Calu3 (cell line): ENCODE measurements around the gene ZWILCH. TPM values are rescaled to one million over a fixed set of nuclear protein-coding genes. Genes with fewer than 3 reads are reported as not detected.

ENCODE experiments used
- BruUV-seq: library from RNA; stranded (reverse); fragments of 400-500 nt; replicated peaks from 2 replicates; lab custom pipeline; 2021; lab: Mats Ljungman, UMichigan
- CTCF ChIA-PET: fragments of 300-600 bp; sonication (Branson Sonifier 250); formaldehyde crosslinking; loops from one replicate; lab custom pipeline; 2022; ENCODE audit warnings: antibody characterized with exemption; lab: Charles Lee
- DNase-seq: peaks from one replicate; pipeline ENCODE4 v3.0.0; 2022
- H3K27ac Mint-ChIP-seq: one replicate; pipeline ENCODE4 v1.8.0; 2022; ENCODE audit warnings: mixed read lengths; ENCODE audit not compliant: unreplicated experiment
- H3K27me3 Mint-ChIP-seq: one replicate; pipeline ENCODE4 v1.8.0; 2022; ENCODE audit warnings: mixed read lengths; ENCODE audit not compliant: unreplicated experiment
- H3K36me3 Mint-ChIP-seq: one replicate; pipeline ENCODE4 v1.8.0; 2022; ENCODE audit warnings: mild to moderate bottlenecking, moderate library complexity, mixed read lengths; ENCODE audit not compliant: insufficient read depth, unreplicated experiment
- H3K4me1 Mint-ChIP-seq: one replicate; pipeline ENCODE4 v1.8.0; 2022; ENCODE audit warnings: mild to moderate bottlenecking, low read depth, mixed read lengths; ENCODE audit not compliant: unreplicated experiment
- H3K4me3 Mint-ChIP-seq: one replicate; pipeline ENCODE4 v1.8.0; 2022; ENCODE audit warnings: mild to moderate bottlenecking, low read depth, moderate library complexity, mixed read lengths; ENCODE audit not compliant: unreplicated experiment
- H3K9me3 Mint-ChIP-seq: one replicate; pipeline ENCODE4 v1.8.0; 2022; ENCODE audit warnings: low read depth, mixed read lengths; ENCODE audit not compliant: unreplicated experiment
- CTCF ChIP-seq: fragments of 200-600 bp; IDR thresholded peaks from one replicate; pipeline ENCODE4 v1.8.0; 2022; ENCODE audit warnings: antibody characterized with exemption; ENCODE audit not compliant: unreplicated experiment
- intact Hi-C: fragments of 100-400 bp; cut with micrococcal nuclease; formaldehyde crosslinking; loops from one replicate; pipeline ENCODE4 v1.10.0; 2022; ENCODE audit not compliant: unreplicated experiment
- total RNA-seq: library from RNA; stranded (reverse); gene quantifications from 2 replicates; pipeline ENCODE4 v1.2.3, GENCODE V29; 2022

The ZWILCH gene
- total RNA-seq, 1 experiment from 2014 or later, result 34.5 TPM

GRCh38 chr15:66483131-66483566, 22.0 kb upstream of the ZWILCH start:
- no peaks in the 10 kb centered on the region for H3K27me3 Mint-ChIP-seq
- CTCF ChIA-PET, result interaction anchor here (1.0 kb wide), 1 partner anchor 97 kb away, joined by 6 read pairs; no protein-coding TSS in a partner anchor
- no peaks in the 10 kb centered on the region for H3K9me3 Mint-ChIP-seq
- peaks cover 43% of the 10 kb centered on the region for H3K4me1 Mint-ChIP-seq
- peak; percentile 90 for DNase-seq
- H3K4me3 Mint-ChIP-seq, result no peak overlapping the region
- intact Hi-C loops, result loop anchor here (5.0 kb wide), 1 partner anchor 96 kb away; the partner anchor contains the start of gene MAP2K1
- TF ChIP-seq CTCF, result no peak
- peaks cover 37% of the 10 kb centered on the region for H3K36me3 Mint-ChIP-seq
- peak overlapping the region; percentile 16 for H3K27ac Mint-ChIP-seq
- BruUV-seq, result no TSS peak

- CTCF ChIA-PET, result no interaction called here
- no peak for TF ChIP-seq CTCF
- H3K4me1 Mint-ChIP-seq, result peaks cover 36% of the 10 kb centered on the region
- H3K36me3 Mint-ChIP-seq, result peaks cover 39% of the 10 kb centered on the region
- DNase-seq, result no peak
- no peak overlapping the region for H3K4me3 Mint-ChIP-seq
- no peak overlapping the region for H3K27ac Mint-ChIP-seq
- no peaks in the 10 kb centered on the region for H3K9me3 Mint-ChIP-seq
- no peaks in the 10 kb centered on the region for H3K27me3 Mint-ChIP-seq
- BruUV-seq, result no TSS peak
- intact Hi-C loops, result loop anchor here (5.0 kb wide), 1 partner anchor 97 kb away; the partner anchor contains the start of gene MAP2K1
Measured at GRCh38 chr15:66484539-66485112, 20.5 kb upstream of the ZWILCH start.

- intact Hi-C loops, result no loop called here
- no peak for TF ChIP-seq CTCF
- CTCF ChIA-PET, result no interaction called here
- no peak overlapping the region for H3K27ac Mint-ChIP-seq
- DNase-seq, result no peak
- H3K4me3 Mint-ChIP-seq, result no peak overlapping the region
- peaks cover 37% of the 10 kb centered on the region for H3K36me3 Mint-ChIP-seq
- no peaks in the 10 kb centered on the region for H3K27me3 Mint-ChIP-seq
- no peaks in the 10 kb centered on the region for H3K9me3 Mint-ChIP-seq
- H3K4me1 Mint-ChIP-seq, result peaks cover 18% of the 10 kb centered on the region
- no TSS peak for BruUV-seq
Measured at GRCh38 chr15:66486887-66487286, 18.2 kb upstream of the ZWILCH start.

GRCh38 chr15:66488525-66488924, 16.6 kb upstream of the ZWILCH start:
- intact Hi-C loops, result no loop called here
- CTCF ChIA-PET, result no interaction called here
- Mint-ChIP-seq H3K36me3 (peaks cover 37% of the 10 kb centered on the region), H3K4me3 (no peak overlapping the region), H3K27ac (no peak overlapping the region), H3K9me3 (no peaks in the 10 kb centered on the region), H3K27me3 (no peaks in the 10 kb centered on the region), H3K4me1 (peaks cover 2% of the 10 kb centered on the region)
- DNase-seq, result no peak
- no peak for TF ChIP-seq CTCF
- BruUV-seq, result no TSS peak
